HG02642 (cell line): Measurements from ENCODE around the gene VSTM2L.

Experiments
- ATAC-seq: cut with Tn5 transposase; IDR thresholded peaks from one replicate; pipeline ENCODE4 v1.9.1; 2021; ENCODE audit warnings: mild to moderate bottlenecking; ENCODE audit not compliant: unreplicated experiment, poor library complexity

Gene VSTM2L

DNA sequence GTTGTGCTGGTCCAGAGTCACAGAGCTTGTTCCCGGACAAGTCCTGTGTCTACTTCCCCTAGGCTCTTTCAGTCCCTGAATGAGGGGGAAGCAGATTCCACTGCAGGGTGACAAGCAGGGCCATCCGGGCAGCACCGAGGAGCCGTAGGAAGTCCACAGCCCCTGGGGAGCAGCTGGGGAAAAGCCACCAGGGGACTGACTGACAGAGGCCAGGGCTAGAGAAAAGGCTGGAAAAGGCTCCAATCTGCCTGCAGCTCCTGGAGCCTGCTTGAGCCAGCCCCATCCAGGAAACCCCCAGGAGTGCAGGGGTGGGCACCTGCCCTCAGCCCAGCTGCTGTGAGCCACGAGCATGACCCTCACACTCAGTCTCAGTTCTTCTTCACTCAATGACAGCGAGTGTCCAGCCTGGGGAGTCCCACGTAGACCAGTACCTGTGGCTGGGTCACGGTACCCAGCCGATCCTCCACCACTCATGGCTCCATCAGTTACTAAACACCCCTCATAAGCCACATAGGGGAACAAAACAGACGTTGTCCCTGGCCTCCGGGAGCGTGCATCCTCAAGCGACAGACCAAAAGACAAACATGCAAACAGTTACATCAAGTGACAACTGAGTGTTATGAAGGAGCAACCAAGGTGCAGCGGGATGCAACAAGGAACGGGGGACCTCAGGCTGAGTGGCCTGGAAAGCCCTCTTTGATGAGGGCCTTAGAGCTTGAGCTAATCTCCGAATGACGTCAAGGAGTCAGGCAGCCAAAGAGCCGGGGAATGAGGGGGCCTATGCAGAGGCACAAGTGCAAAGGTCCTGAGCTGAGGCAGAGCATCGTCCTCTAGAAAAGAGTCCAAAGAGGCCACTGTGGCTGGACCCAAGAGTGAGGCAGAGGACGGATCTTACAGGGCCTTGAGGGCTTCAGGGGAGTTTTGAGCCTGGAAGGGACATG, 24.8 kb upstream of the VSTM2L start:
- ATAC-seq, result no peak

DNA sequence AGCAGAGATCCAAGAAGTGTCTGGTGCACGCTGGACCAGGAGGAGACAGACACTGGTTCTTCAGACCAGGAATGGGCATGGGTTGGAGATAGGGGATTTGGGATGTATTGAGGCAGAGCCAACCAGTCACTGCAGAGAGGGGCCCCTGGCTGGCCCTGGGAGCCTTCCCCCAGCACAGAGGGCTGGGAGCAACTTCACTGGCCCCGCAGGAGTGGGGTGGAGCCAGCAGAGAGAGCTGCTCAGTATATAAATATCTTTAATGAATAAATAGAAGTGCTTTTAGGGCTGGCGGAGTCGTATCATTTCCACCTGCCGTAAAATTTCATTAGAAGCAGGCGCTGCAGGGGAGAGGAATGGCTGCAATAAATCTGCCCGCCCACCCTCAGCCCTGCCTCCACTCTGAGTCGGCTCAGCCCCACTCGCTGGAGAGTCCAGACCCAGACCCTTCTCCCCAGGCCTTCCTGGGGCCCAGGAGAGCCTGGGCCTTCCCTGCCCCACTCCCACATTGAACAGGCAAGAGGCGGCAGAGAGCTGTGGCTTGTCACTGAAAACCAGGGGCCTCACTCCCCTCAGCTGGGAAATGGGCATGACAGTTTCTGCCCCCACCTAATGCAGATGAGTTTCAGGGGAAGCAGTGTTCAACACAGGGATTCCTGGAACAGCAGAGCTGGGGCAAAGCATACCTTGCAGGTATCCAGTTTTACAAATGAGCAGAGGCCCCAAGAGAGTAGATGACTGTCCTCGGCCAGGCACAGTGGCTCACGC, 23.9 kb upstream of the VSTM2L start:
- ATAC-seq, result no peak

DNA sequence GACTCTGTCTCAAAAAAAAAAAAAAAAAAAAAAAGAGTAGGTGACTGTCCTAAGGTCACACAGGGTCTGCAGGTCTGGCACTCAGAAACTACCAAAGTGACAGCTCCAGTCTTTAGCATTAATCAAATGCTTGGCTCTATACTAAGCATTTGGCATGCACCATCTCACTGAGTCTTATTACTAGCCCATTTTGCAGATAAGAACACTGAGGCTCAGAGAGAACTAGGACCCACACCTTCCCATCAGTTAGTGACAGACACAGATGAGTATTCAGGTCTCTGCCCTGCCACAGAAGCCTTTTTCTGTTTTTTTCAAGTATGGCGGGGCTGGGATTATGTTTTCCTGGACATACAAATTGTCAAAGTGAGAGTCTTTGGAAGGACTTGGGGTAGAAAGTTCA, 23.1 kb upstream of the VSTM2L start:
- ATAC-seq, result no peak

DNA sequence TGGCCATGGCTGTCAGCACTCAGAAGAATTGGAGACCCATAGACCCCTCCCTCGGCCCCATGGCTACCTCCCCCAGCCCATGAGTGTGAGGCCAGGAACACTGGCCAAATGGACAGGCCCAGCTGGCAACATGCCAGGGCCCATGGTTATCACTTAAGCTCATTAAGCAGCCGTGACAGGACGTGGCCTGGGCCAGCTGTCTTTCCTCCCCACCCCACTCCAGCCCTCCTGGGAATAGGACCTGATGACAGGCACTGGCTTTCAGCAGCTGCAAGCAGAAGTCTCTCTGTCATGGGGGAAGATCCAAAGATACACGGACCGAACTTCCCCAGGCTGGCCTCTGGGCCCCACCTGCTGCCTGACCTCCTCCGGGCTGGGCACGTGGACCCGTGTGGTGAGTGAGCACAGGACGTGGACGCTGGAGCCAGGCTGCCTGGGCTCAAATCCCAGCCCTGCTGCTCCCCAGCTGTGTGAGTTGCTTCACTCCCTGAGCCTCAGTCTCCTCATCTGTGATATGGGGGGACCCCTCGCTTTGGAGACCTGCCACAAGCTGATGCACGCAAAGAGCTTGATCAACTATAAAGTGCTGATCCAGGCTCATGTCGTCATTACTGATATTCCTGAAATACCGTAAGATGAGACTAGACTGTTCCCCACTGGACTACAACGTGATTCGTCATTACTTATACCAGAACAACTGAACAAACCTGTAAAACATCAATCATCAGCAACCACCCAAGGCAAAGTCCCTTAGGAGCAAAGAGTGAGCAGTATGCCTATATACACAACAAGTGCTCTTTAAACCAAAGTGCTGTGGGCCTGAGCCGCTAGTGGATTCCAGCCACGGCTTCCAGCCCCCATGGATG, 22.0 kb upstream of the VSTM2L start:
- ATAC-seq, result no peak

DNA sequence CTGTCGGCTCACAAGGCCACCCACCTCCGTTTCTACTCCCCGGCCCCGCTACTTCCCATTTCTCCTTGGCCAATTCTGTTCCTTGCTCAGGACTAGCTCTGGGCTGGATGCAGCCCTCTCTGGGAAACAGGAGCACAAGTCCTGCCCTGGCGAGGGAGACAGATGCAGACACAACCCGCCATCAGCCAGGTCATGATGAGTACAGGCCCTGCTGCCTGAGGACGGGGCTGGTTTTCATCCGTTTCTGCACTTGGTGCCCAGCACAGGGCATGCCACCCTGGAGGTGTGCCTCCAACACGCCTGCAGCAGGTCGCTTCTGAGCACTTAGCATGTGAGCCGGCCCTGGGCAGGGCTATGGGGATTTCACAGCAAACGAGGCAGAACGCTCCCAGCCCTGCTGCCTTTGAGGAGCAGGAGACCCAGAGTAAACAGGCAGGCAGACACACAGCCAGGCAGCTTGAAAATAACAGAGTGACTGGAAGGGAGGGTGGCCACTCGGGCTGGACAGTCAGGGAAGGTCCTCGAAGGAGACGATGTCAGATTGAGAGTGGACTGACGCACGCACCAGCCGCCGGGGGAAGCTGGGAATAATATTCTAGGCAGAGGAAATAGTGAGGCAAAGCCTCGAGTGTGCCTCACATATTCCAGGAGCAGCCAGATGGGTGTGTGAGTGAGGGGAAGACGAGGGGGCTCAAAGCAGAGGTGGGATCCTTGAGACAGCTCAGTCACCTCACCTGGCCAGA, 21.2 kb upstream of the VSTM2L start:
- no peak for ATAC-seq

DNA sequence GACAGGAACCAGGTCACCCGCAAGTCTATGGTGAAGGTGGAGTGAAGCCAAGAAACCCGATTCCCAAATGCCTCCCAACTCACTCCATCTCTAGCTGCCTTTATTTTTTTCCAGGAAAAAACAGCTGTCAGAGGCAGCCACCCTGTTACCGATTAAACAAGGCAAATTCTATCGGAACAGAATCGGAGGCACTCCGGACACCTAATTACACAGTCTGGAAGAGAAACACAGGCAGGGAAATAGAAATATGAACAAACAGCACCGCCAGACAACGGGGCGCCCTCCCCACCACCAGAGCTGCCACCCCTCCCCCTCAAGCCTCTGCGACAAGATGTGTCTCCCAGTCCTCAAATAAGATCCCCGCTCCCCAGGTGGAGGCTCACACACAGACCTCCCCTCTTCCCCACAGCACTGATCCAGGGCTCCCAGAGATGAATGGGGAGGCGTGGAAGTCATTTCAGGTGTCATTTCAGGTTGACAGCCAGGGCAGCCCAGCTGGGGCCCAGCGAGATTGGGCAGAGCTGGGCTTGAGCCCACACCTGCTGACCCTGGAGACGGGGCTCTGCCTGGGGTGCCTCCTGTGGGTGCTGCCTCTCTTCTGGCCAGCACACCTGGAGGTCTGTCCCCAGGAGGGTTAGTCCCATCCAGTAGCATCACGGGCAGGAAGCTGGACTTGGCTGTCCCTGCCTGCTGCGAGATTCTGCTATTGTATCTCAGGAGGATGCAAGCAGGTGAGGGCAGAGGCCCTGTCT, 19.8 kb upstream of the VSTM2L start:
- no peak for ATAC-seq

DNA sequence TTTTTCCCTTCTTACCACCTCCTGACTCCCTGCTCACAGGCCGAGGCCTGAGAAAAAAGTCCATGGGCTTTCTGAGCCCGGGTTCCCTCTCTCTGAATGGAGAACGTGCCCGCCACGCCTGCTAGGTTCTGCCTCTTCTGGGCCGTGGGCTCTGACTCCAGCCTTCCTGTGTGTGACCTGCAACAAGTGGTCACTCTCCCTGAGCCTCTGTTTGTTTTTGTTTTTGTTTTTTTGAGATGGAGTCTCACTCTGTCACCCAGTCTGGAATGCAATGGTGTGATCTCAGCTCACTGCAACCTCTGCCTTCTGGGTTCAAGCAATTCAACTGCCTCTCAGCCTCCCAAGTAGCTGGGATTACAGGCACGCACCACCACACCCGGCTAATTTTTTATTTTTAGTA, 17.9 kb upstream of the VSTM2L start:
- ATAC-seq, result no peak

DNA sequence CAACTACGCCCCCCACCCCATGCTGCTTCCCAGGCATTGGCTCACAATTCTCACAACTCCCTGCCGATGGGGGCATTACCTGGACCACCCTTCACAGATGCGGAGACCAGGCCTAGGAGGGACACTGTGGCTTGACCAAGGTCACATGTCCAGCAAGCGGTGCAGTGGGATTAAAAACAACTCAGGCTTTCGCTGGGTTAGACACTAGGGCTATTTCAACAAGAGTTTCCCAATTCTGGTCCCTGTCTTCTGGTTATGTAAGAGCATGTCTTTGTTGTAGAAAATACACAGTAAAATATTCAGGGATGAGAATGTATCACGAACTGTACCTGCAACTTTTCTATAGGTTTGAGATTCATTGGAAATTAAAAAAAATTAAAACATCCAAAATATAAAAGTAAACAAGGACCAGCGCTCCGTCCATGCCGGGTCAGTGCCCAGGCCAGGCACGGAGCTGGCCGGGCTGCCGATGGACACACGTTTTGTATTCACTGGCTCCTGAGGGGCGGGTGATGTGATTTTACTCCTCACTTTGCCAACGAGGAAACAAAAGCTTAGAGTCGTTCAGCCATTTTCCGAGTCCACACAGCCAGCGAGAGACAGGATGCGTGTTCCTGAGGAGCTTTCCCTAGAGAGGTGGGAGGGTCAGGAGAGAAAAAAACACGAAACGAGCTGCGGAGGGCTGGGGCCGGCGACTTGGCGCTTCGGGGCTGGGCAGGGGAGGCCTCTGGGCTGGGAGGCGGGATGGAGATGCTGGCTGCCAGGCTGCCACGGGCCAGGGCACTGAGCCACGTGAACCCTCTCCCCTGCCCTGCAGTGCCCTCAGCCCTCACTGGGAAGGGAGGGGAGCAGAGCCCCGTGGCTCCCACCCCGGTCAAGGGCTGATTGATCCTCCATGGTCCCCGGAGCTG, 17.1 kb upstream of the VSTM2L start:
- no peak for ATAC-seq

GRCh38 chr20:37886851-37887297, 16.1 kb upstream of the VSTM2L start:
- no peak for ATAC-seq

GRCh38 chr20:37888641-37889040, 14.3 kb upstream of the VSTM2L start:
- no peak for ATAC-seq

DNA sequence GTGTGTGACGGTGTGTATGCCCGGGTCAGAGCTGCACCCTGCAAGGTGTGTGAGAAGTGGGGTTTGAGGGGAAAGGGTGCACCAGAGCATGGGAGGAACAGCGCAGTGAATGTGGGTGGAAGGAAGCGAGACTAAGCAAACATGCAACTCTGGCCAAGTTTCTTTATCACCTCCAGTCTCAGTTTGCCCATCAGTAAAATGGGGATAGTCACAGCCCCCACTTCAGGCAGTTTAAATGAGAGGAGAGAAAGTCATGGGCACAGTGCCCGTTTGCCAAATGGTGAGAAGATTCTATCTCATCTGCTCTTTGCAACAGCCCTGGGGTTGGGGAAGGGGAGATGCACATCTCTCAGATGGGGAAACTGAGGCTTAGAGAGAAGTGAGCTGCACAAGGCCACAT, 12.8 kb upstream of the VSTM2L start:
- no peak for ATAC-seq

- ATAC-seq, result no peak
These were observed 12.3 kb upstream of the VSTM2L start for GRCh38 chr20:37890643-37891042.

DNA sequence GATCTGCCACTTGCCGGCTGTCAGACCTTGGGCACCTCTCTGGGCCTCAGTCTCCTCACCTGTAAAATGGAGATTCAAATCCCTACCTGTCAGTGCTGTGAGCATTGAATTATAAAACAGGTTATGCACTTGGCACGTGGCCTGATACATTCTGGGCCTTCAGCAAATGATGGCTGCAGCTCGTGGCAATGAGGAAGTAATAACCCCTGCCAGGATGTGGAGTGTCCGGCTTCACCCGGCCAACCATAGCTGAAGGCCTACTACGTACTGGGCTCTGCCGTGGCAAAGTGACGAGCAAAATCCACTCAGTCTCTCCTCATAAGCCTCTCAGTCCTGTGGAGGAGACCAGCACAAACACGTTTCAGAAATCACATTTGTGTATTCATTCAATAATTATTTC, 10.9 kb upstream of the VSTM2L start:
- ATAC-seq, result no peak

GRCh38 chr20:37893566-37894241, 9.2 kb upstream of the VSTM2L start:
- ATAC-seq, result no peak

- ATAC-seq, result no peak
These were observed 8.5 kb upstream of the VSTM2L start for GRCh38 chr20:37894454-37894853.

DNA sequence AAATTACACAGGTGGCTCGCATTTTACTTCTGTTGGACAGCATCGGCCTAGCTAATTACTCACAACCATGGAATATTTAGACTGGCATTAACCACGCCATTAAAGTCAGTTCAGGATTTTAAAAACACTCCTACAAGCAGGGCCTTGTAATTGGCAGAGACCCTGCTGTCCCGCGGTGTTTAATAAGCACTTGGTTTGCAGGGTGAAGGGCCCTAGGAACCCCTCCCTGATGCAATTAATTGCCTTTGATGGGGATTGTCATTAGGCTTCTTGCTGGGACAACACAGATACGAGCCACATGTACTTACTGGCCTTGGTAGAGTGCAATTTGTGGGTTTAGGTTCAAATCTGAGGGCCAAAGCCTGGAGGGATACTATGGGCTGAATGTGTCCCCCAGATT, 7.8 kb upstream of the VSTM2L start:
- ATAC-seq, result no peak

- ATAC-seq, result no peak
These were observed 5.9 kb upstream of the VSTM2L start for GRCh38 chr20:37896932-37897548.
